Smooth muscle cell (in vitro differentiated cells): ENCODE data around the gene UACA. TPM values are rescaled to one million over a fixed set of nuclear protein-coding genes. Genes with fewer than 3 reads are reported as not detected.

Experiments used
- DNase-seq: peaks from one replicate; lab custom pipeline; 2025; ENCODE audit not compliant: unreplicated experiment; lab: John Stamatoyannopoulos, UW
- H2AFZ ChIP-seq: fragments of 200-600 bp; sonication (generic); 2 replicates; pipeline ENCODE4 v1.6.0; 2016; ENCODE audit warnings: antibody characterized with exemption, low read depth, mild to moderate bottlenecking
- H3F3A ChIP-seq: fragments of 200-600 bp; sonication (generic); 2 replicates; pipeline ENCODE4 v1.6.0; 2017; ENCODE audit warnings: antibody characterized with exemption, low read depth
- H3K27ac ChIP-seq: fragments of 200-600 bp; sonication (generic); 2 replicates; pipeline ENCODE4 v1.5.1; 2016; ENCODE audit warnings: low read depth, mild to moderate bottlenecking
- H3K27me3 ChIP-seq: fragments of 200-600 bp; sonication (generic); 2 replicates; pipeline ENCODE4 v1.6.1; 2016; ENCODE audit warnings: low read depth, mild to moderate bottlenecking
- H3K36me3 ChIP-seq: fragments of 200-600 bp; sonication (generic); 2 replicates; pipeline ENCODE4 v1.5.1; 2016; ENCODE audit warnings: low read depth
- H3K4me1 ChIP-seq: fragments of 200-600 bp; sonication (generic); 2 replicates; pipeline ENCODE4 v1.5.1; 2016; ENCODE audit warnings: low read depth
- H3K4me2 ChIP-seq: fragments of 200-600 bp; sonication (generic); 2 replicates; pipeline ENCODE4 v1.6.0; 2016; ENCODE audit warnings: mild to moderate bottlenecking
- H3K4me3 ChIP-seq: fragments of 200-600 bp; sonication (generic); 2 replicates; pipeline ENCODE4 v1.5.1; 2016; ENCODE audit warnings: mild to moderate bottlenecking
- H3K79me2 ChIP-seq: fragments of 200-600 bp; sonication (generic); 2 replicates; pipeline ENCODE4 v1.6.0; 2016; ENCODE audit warnings: low read depth, mild to moderate bottlenecking
- H3K9ac ChIP-seq: fragments of 200-600 bp; sonication (generic); 2 replicates; pipeline ENCODE4 v1.6.0; 2016; ENCODE audit warnings: low read depth
- H3K9me3 ChIP-seq: fragments of 200-600 bp; sonication (generic); replicated peaks from 2 replicates; pipeline ENCODE4 v1.5.1; 2016; ENCODE audit warnings: low read depth
- H4K20me1 ChIP-seq: fragments of 200-600 bp; sonication (generic); 2 replicates; pipeline ENCODE4 v1.6.0; 2016; ENCODE audit warnings: low read depth
- CTCF ChIP-seq: fragments of 200-600 bp; sonication (generic); IDR thresholded peaks from 2 replicates; pipeline ENCODE4 v1.5.1; 2017; ENCODE audit warnings: borderline replicate concordance, mild to moderate bottlenecking, antibody characterized with exemption; ENCODE audit not compliant: insufficient read depth, poor library complexity, severe bottlenecking
- WGBS: methylation state at CpG from one replicate; pipeline ENCODE4 v1.1.7; 2016; ENCODE audit warnings: low lambda C conversion rate; 5-methylcytosine and 5-hydroxymethylcytosine counted together
- polyA plus RNA-seq: library from polyadenylated mRNA; unstranded; fragments of >200 nt; fragmentation: Nextera tagmentation; extraction: Ambion mirVana; gene quantifications from 2 replicates; pipeline ENCODE4 v1.2.1, GENCODE V29; 2016
- total RNA-seq: library from RNA; depleted of rRNA; stranded (reverse); fragments of >200 nt; gene quantifications from 2 replicates; pipeline ENCODE4 v1.2.3, GENCODE V29; 2014

Gene UACA
- total and polyA plus RNA-seq, 2 experiments from 2014 or later, result 109 to 153 TPM

GRCh38 chr15:70633991-70634390 lies 129.4 kb downstream of the UACA start:
- Histone ChIP-seq H3F3A (peaks cover 7% of the 10 kb centered on the region), H3K4me1 (peaks cover 15% of the 10 kb centered on the region), H2AFZ (no peak overlapping the region), H3K36me3 (no peaks in the 10 kb centered on the region), H3K27ac (no peak overlapping the region), H4K20me1 (no peaks in the 10 kb centered on the region), H3K4me3 (no peak overlapping the region), H3K79me2 (no peaks in the 10 kb centered on the region), H3K4me2 (peak overlapping the region; percentile 5), H3K27me3 (no peaks in the 10 kb centered on the region), H3K9me3 (no peaks in the 10 kb centered on the region), H3K9ac (no peak overlapping the region)
- DNase-seq, result no peak
- no peak for TF ChIP-seq CTCF
- 38% methylated on average over 7 of the region's 7 CpGs for WGBS

- H2AFZ ChIP-seq, result no peak overlapping the region
- H4K20me1 ChIP-seq, result no peaks in the 10 kb centered on the region
- H3F3A ChIP-seq, result peaks cover 7% of the 10 kb centered on the region
- H3K9me3 ChIP-seq, result no peaks in the 10 kb centered on the region
- no peaks in the 10 kb centered on the region for H3K79me2 ChIP-seq
- H3K4me2 ChIP-seq, result peak overlapping the region; percentile 5
- 29% methylated on average over 12 of the region's 12 CpGs for WGBS
- no peak overlapping the region for H3K9ac ChIP-seq
- no peaks in the 10 kb centered on the region for H3K27me3 ChIP-seq
- no peak overlapping the region for H3K4me3 ChIP-seq
- peaks cover 15% of the 10 kb centered on the region for H3K4me1 ChIP-seq
- H3K27ac ChIP-seq, result no peak overlapping the region
- no peak for TF ChIP-seq CTCF
- DNase-seq, result no peak
- H3K36me3 ChIP-seq, result no peaks in the 10 kb centered on the region
Observed at GRCh38 chr15:70633103-70633831, 130.1 kb downstream of the UACA start.

- Histone ChIP-seq H4K20me1 (no peaks in the 10 kb centered on the region), H3F3A (peaks cover 7% of the 10 kb centered on the region), H3K27me3 (no peaks in the 10 kb centered on the region), H2AFZ (no peak overlapping the region), H3K79me2 (no peaks in the 10 kb centered on the region), H3K9ac (no peak overlapping the region), H3K36me3 (no peaks in the 10 kb centered on the region), H3K4me1 (peaks cover 15% of the 10 kb centered on the region), H3K4me3 (no peak overlapping the region), H3K4me2 (no peak overlapping the region), H3K9me3 (no peaks in the 10 kb centered on the region), H3K27ac (no peak overlapping the region)
- no peak for DNase-seq
- TF ChIP-seq CTCF, result no peak
- WGBS, result 65% methylated on average over 5 of the region's 5 CpGs
Observed at GRCh38 chr15:70632491-70633102, 130.8 kb downstream of the UACA start.
